Common myeloid progenitor, CD34-positive (primary cell): ENCODE data around the gene CCT3.
"Not testable (repeated sequence)": the region's sequence is repeated elsewhere in the genome, so short reads cannot be mapped to it uniquely, and the experiment has no call there.

Experiments
- CTCF ChIA-PET: fragments of 350-600 bp; sonication (Branson Sonifier 250); formaldehyde crosslinking; loops from one replicate; lab custom pipeline; 2021; ENCODE audit warnings: antibody characterized with exemption; lab: Charles Lee
- POLR2A ChIA-PET: fragments of 350-600 bp; sonication (Branson Sonifier 250); formaldehyde crosslinking; loops from one replicate; lab custom pipeline; 2021; ENCODE audit warnings: antibody characterized with exemption; lab: Charles Lee
- DNase-seq, 3 donors: peaks; one replicate each; pipeline versions ENCODE4 v3.0.0 to v3.0.0-alpha.2; 2013
- H3K27ac ChIP-seq, 2 experiments: 1 replicate in 1 of 2; 2 replicates in 1 of 2; pipeline ENCODE4 v1.7.0; 2013; ENCODE audit warnings: inconsistent platforms in 2 of 2, low read length in 2 of 2, mild to moderate bottlenecking in 2 of 2, low read depth in 1 of 2, moderate library complexity in 1 of 2; ENCODE audit not compliant: severe bottlenecking in 2 of 2, insufficient read depth in 1 of 2, poor library complexity in 1 of 2
- H3K27me3 ChIP-seq, 5 experiments: replicated peaks in 2 of 5; 1 replicate in 3 of 5; 2 replicates in 2 of 5; pipeline versions ENCODE4 v1.6.1 to v1.7.0; 2013; ENCODE audit warnings: low read length in 4 of 5, mild to moderate bottlenecking in 2 of 5, moderate library complexity in 2 of 5, inconsistent platforms in 1 of 5; ENCODE audit not compliant: insufficient read depth in 5 of 5, control insufficient read depth in 4 of 5
- H3K36me3 ChIP-seq, 4 experiments: 1 replicate in 2 of 4; 2 replicates in 2 of 4; pipeline versions ENCODE4 v1.6.1 to v1.7.0; 2013; ENCODE audit warnings: low read length in 3 of 4, control low read depth in 1 of 4, mild to moderate bottlenecking in 1 of 4; ENCODE audit not compliant: control insufficient read depth in 4 of 4, insufficient read depth in 4 of 4
- H3K4me1 ChIP-seq, 4 experiments: 1 replicate in 3 of 4; 2 replicates in 1 of 4; pipeline versions ENCODE4 v1.6.1 to v1.7.1; 2013; ENCODE audit warnings: low read length in 3 of 4, mild to moderate bottlenecking in 3 of 4, control low read depth in 1 of 4, inconsistent platforms in 1 of 4, moderate library complexity in 1 of 4; ENCODE audit not compliant: control insufficient read depth in 4 of 4, insufficient read depth in 4 of 4; ENCODE audit errors: control extremely low read depth in 1 of 4
- H3K4me3 ChIP-seq, 7 experiments: 1 replicate in 4 of 7; 2 replicates in 3 of 7; pipeline versions ENCODE4 v1.5.1 to v1.7.0; 2013; ENCODE audit warnings: mild to moderate bottlenecking in 7 of 7, low read length in 6 of 7, moderate library complexity in 6 of 7, inconsistent platforms in 2 of 7, low read depth in 2 of 7, control low read depth in 1 of 7; ENCODE audit not compliant: insufficient read depth in 4 of 7, control insufficient read depth in 1 of 7; ENCODE audit errors: extremely low read depth in 1 of 7
- H3K9me3 ChIP-seq, 5 experiments: 1 replicate in 4 of 5; 2 replicates in 1 of 5; pipeline versions ENCODE4 v1.6.1 to v1.7.1; 2013; ENCODE audit warnings: low read length in 4 of 5, mild to moderate bottlenecking in 2 of 5, inconsistent platforms in 1 of 5, low read depth in 1 of 5, moderate library complexity in 1 of 5; ENCODE audit not compliant: control insufficient read depth in 4 of 5, insufficient read depth in 2 of 5; ENCODE audit errors: control extremely low read depth in 1 of 5
- WGBS: methylation state at CpG from one replicate; pipeline ENCODE4 v1.1.5; 2013; ENCODE audit not compliant: insufficient coverage; 5-methylcytosine and 5-hydroxymethylcytosine counted together

Gene CCT3

GRCh38 chr1:156356262-156356874 lies 18.3 kb upstream of the CCT3 start:
- 81% methylated on average over 6 of the region's 6 CpGs for WGBS

DNA sequence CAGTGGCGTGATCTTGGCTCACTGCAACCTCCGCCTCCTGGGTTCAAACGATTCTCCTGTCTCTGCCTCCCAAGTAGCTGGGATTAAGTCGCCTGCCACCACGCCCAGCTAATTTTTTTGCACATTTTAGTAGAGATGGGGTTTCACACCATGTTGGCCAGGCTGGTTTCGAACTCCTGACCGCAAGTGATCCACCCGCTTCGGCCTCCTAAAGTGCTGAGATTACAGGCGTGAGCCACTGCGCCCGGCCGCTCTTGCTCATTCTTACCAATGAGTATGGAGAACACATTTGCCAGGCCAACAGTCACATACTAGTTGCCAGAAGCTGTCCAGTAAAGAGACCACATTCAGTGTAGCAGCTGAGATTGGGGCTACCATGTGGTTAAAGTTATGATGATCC lies 14.4 kb upstream of the CCT3 start:
- not testable (repeated sequence) for H3K36me3 ChIP-seq, H3K9me3 ChIP-seq, H3K4me3 ChIP-seq, DNase-seq, H3K4me1 ChIP-seq, H3K27ac ChIP-seq
- H3K27me3 ChIP-seq = peaks cover 0 to 11% (median 2%) of the 10 kb centered on the region in 5 experiments
- POLR2A ChIA-PET = interaction anchor here (0.6 kb wide), 1 partner anchor 11 kb away, joined by 6 read pairs; no protein-coding TSS in a partner anchor
- 96% methylated on average over 12 of the region's 13 CpGs for WGBS
- CTCF ChIA-PET = interaction anchor here (1.1 kb wide), 1 partner anchor 94 kb away, joined by 3 read pairs; no protein-coding TSS in a partner anchor

More at GRCh38 chr1:156356262-156356874, 18.3 kb upstream of the CCT3 start:
- Histone ChIP-seq H3K4me1 (peaks cover 0 to 7% (median 5%) of the 10 kb centered on the region in 4 experiments), H3K4me3 (no peak overlapping the region), H3K27me3 (peaks cover 0 to 11% (median 4%) of the 10 kb centered on the region in 5 experiments), H3K9me3 (no peaks in the 10 kb centered on the region), H3K27ac (no peak overlapping the region), H3K36me3 (no peaks in the 10 kb centered on the region)
- ChIA-PET POLR2A (interaction anchor here (0.7 kb wide), 1 partner anchor 21 kb away, joined by 3 read pairs; no protein-coding TSS in a partner anchor), CTCF (interaction anchor here (0.7 to 1.5 kb wide), 8 partner anchors 10 to 89 kb away, joined by 3 to 5 read pairs (median 3); no protein-coding TSS in a partner anchor)
- no peak for DNase-seq

GRCh38 chr1:156347331-156347730 lies 9.2 kb upstream of the CCT3 start:
- no peak overlapping the region for H3K4me3 ChIP-seq
- no peaks in the 10 kb centered on the region for H3K36me3 ChIP-seq
- H3K9me3 ChIP-seq = no peaks in the 10 kb centered on the region
- ChIA-PET CTCF (interaction anchor here (1.1 to 2.4 kb wide), 5 partner anchors 11 to 99 kb away, joined by 3 to 8 read pairs (median 3); no protein-coding TSS in a partner anchor), POLR2A (no interaction called here)
- DNase-seq = no peak
- H3K27me3 ChIP-seq = peaks cover 0 to 9% (median 0%) of the 10 kb centered on the region in 5 experiments
- no peaks in the 10 kb centered on the region for H3K4me1 ChIP-seq
- WGBS = 100% methylated on average over 2 of the region's 4 CpGs
- no peak overlapping the region for H3K27ac ChIP-seq

GRCh38 chr1:156346636-156347035 lies 8.5 kb upstream of the CCT3 start:
- ChIA-PET CTCF (interaction anchor here (0.7 to 2.4 kb wide), 2 partner anchors 9 to 99 kb away, joined by 3 to 8 read pairs; partner anchors contain the start of genes CCT3 and TSACC), POLR2A (no interaction called here)
- whole genome bisulfite sequencing = 96% methylated on average over 2 of the region's 2 CpGs
- Histone ChIP-seq H3K27me3 (peaks cover 0 to 9% (median 0%) of the 10 kb centered on the region in 5 experiments), H3K4me1 (no peaks in the 10 kb centered on the region), H3K27ac (no peak overlapping the region), H3K9me3 (no peaks in the 10 kb centered on the region), H3K36me3 (no peaks in the 10 kb centered on the region), H3K4me3 (no peak overlapping the region)
- no peak for DNase-seq

- CTCF ChIA-PET = interaction anchor here (0.7 to 2.4 kb wide), 3 partner anchors 8 to 100 kb away, joined by 3 to 8 read pairs (median 3); partner anchors contain the start of genes CCT3 and TSACC
- DNase-seq = not testable (repeated sequence)
Measured at GRCh38 chr1:156346035-156346434, 7.9 kb upstream of the CCT3 start.

DNA sequence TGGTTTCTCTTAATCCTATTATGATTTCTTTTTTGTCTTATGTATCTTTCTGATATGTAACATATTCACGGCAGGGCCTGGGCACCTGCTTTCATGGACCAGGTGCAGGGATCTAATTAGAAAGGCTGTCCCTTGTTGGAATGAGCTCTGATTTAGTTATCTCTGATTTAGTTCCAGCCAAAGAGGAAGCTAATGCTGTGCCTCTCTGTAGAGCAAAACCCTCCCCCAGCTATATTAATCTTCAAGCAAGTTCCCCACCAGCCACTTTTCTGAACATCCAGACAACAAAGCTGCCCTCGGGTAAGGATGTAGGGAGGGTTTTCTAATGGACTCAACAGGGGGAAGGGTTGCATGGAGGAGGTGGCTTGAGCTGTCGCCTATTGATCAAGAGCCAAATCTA lies 6.3 kb upstream of the CCT3 start:
- Histone ChIP-seq H3K9me3 (no peaks in the 10 kb centered on the region), H3K4me1 (no peaks in the 10 kb centered on the region), H3K27me3 (peaks cover 0 to 9% (median 0%) of the 10 kb centered on the region in 5 experiments), H3K4me3 (no peak overlapping the region), H3K36me3 (no peaks in the 10 kb centered on the region), H3K27ac (no peak overlapping the region)
- CTCF ChIA-PET = interaction anchor here (0.6 to 1.1 kb wide), 7 partner anchors 9 to 258 kb away, joined by 3 to 7 read pairs (median 3); no protein-coding TSS in a partner anchor
- DNase-seq = no peak
- WGBS = 100% methylated on average over 1 of the region's 3 CpGs
- POLR2A ChIA-PET = no interaction called here

More at GRCh38 chr1:156346035-156346434, 7.9 kb upstream of the CCT3 start:
- WGBS = 100% methylated on average over 1 of the region's 2 CpGs
- H3K4me1 ChIP-seq, H3K36me3 ChIP-seq, H3K4me3 ChIP-seq, H3K27me3 ChIP-seq, H3K27ac ChIP-seq, H3K9me3 ChIP-seq, POLR2A ChIA-PET: not testable (repeated sequence)
